K562 (cell line): ENCODE data around the gene ST7. TPM values are rescaled to one million over a fixed set of nuclear protein-coding genes. Genes with fewer than 3 reads are reported as not detected.

Experiments used
- ATAC-seq: fragments of 200-7000 bp; cut with Tn5 transposase; 3 replicates; pipeline ENCODE4 v1.9.1; 2020; ENCODE audit warnings: moderate library complexity
- BruUV-seq: library from RNA; stranded (reverse); fragments of 400-500 nt; replicated peaks from 2 replicates; lab custom pipeline; 2021; lab: Mats Ljungman, UMichigan
- CTCF ChIA-PET: fragments of 300-600 bp; formaldehyde crosslinking; extraction: SDS; loops from one replicate; lab custom pipeline; 2021; ENCODE audit warnings: low intra/inter-chr PET ratio; lab: Yijun Ruan, JAX
- POLR2A ChIA-PET: fragments of 300-600, 350-650 bp; sonication (Branson Sonifier 250); formaldehyde crosslinking; extraction: SDS; loops from one replicate; lab custom pipeline; 2021; ENCODE audit warnings: antibody characterized with exemption, inconsistent platforms; lab: Yijun Ruan, JAX
- DNase-seq, 4 experiments: peaks; one replicate each; pipeline versions ENCODE4 v3.0.0 to v3.0.0-alpha.2; 2011 to 2018; ENCODE audit warnings: low spot score in 3 of 4, mixed read lengths in 3 of 4; ENCODE audit errors: extremely low read depth in 1 of 4
- FAIRE-seq: peaks from 2 replicates; lab custom pipeline; 2011; peaks lifted over from hg19 to GRCh38; lab: Jason Lieb, UNC
- H2AFZ ChIP-seq: 2 replicates; pipeline ENCODE4 v1.6.0; 2011; ENCODE audit warnings: low read depth, low read length, control low read depth, inconsistent platforms
- H3K27ac ChIP-seq: fragments of 200-600 bp; 3 replicates; pipeline ENCODE4 v1.8.0; 2011; ENCODE audit warnings: low read depth, mild to moderate bottlenecking, control low read depth, inconsistent platforms, low read length, moderate library complexity, mixed read lengths; ENCODE audit errors: extremely low read depth
- H3K27me3 ChIP-seq, 2 experiments: fragments of 300-600 bp in 1 of 2; 2 replicates in 1 of 2; 3 replicates in 1 of 2; pipeline versions ENCODE4 v1.6.0 to v1.8.0; 2011; ENCODE audit warnings: inconsistent platforms in 2 of 2, low read length in 2 of 2, mild to moderate bottlenecking in 1 of 2, mixed read lengths in 1 of 2, moderate library complexity in 1 of 2; ENCODE audit not compliant: control insufficient read depth in 2 of 2, insufficient read depth in 2 of 2
- H3K36me3 ChIP-seq: fragments of 300-600 bp; 3 replicates; pipeline ENCODE4 v1.8.0; 2011; ENCODE audit warnings: mild to moderate bottlenecking, low read length, inconsistent platforms; ENCODE audit not compliant: control insufficient read depth, insufficient read depth
- H3K4me1 ChIP-seq, 2 experiments: fragments of 200-600 bp in 1 of 2; replicated peaks in 1 of 2; 2 replicates in 1 of 2; 3 replicates in 1 of 2; pipeline versions ENCODE4 v1.5.1 to v1.8.0; 2011; ENCODE audit warnings: inconsistent platforms in 2 of 2, low read length in 2 of 2, mild to moderate bottlenecking in 1 of 2, mixed read lengths in 1 of 2, moderate library complexity in 1 of 2; ENCODE audit not compliant: control insufficient read depth in 2 of 2, insufficient read depth in 2 of 2
- H3K4me2 ChIP-seq: 2 replicates; pipeline ENCODE4 v1.6.1; 2011; ENCODE audit warnings: low read length, control low read depth, inconsistent platforms, mixed read lengths; ENCODE audit not compliant: insufficient read depth
- H3K4me3 ChIP-seq: fragments of 200-600 bp; sonication (generic), shearing (Covaris generic); 2 replicates; pipeline ENCODE4 v1.5.1; 2016; ENCODE audit warnings: control low read depth, inconsistent platforms
- H3K79me2 ChIP-seq: fragments of 200-600 bp; 3 replicates; pipeline ENCODE4 v1.8.0; 2011; ENCODE audit warnings: low read length, inconsistent platforms; ENCODE audit not compliant: control insufficient read depth, insufficient read depth
- H3K9ac ChIP-seq, 2 experiments: 2 replicates each; pipeline versions ENCODE4 v1.6.0 to v1.6.1; 2011; ENCODE audit warnings: low read depth in 2 of 2, low read length in 2 of 2, control low read depth in 1 of 2, inconsistent platforms in 1 of 2, mild to moderate bottlenecking in 1 of 2, mixed read lengths in 1 of 2; ENCODE audit not compliant: insufficient read depth in 1 of 2
- H3K9me1 ChIP-seq: one replicate; pipeline ENCODE4 v1.6.0; 2011; ENCODE audit warnings: inconsistent platforms, mild to moderate bottlenecking, low read length, moderate library complexity; ENCODE audit not compliant: control insufficient read depth, insufficient read depth
- H3K9me3 ChIP-seq: replicated peaks from 2 replicates; pipeline ENCODE4 v1.5.1; 2011; ENCODE audit warnings: low read depth, low read length, inconsistent platforms; ENCODE audit not compliant: control insufficient read depth, insufficient read depth
- H4K20me1 ChIP-seq: replicated peaks from 2 replicates; pipeline ENCODE4 v1.6.1; 2011; ENCODE audit warnings: low read length, inconsistent platforms, mixed read lengths; ENCODE audit not compliant: control insufficient read depth, insufficient read depth
- CBX1 ChIP-seq: sonication (generic); IDR thresholded peaks from 2 replicates; pipeline ENCODE4 v1.6.1; 2016; ENCODE audit warnings: antibody characterized with exemption, low read depth, mild to moderate bottlenecking
- ETS1 ChIP-seq: conservative IDR thresholded peaks from 2 replicates; pipeline ENCODE4 v1.6.1; 2011; ENCODE audit warnings: low read depth, mild to moderate bottlenecking, low read length; ENCODE audit not compliant: control insufficient read depth
- KLF16 ChIP-seq: IDR thresholded peaks from 2 replicates; pipeline ENCODE4 v1.6.1; 2016; ENCODE audit warnings: antibody characterized with exemption
- SRSF7 ChIP-seq: fragments of 200-400 bp; formaldehyde crosslinking; optimal IDR thresholded peaks from 2 replicates; pipeline ENCODE3; 2017; ENCODE audit warnings: mild to moderate bottlenecking, low read depth, low read length
- ZNF175 ChIP-seq: fragments of 200-800 bp; sonication (Bioruptor generic); IDR thresholded peaks from 2 replicates; pipeline ENCODE4 v1.6.1; 2016; ENCODE audit warnings: low read depth, mild to moderate bottlenecking, missing genetic modification characterization, missing compliant biosample characterization
- WGBS: fragments of 100-300 bp; shearing (Covaris generic); methylation state at CpG from one replicate; pipeline ENCODE4 v1.1.6; 2016; ENCODE audit warnings: low coverage, mixed read lengths; ENCODE audit not compliant: insufficient coverage; ENCODE audit errors: missing lambda C conversion rate; 5-methylcytosine and 5-hydroxymethylcytosine counted together
- in situ Hi-C: fragments of 300-500 bp; cut with MboI; formaldehyde crosslinking; loops from 4 replicates; pipeline ENCODE4 v1.15.0; 2018; ENCODE audit warnings: inconsistent platforms, mixed read lengths
- intact Hi-C: fragments of 100-400 bp; cut with micrococcal nuclease; formaldehyde crosslinking; loops from 2 replicates; pipeline ENCODE4 v1.14.2; 2022
- polyA plus RNA-seq, 8 experiments: library from polyadenylated mRNA; depleted of rRNA in 4 of 8; stranded (reverse) in 5 of 8; unstranded in 3 of 8; fragments of >200 nt; fragmentation: Nextera tagmentation in 2 of 8; fragmentation: Illumina TruSeq in 1 of 8; extraction: Ambion mirVana in 2 of 8; extraction: Trizol in 1 of 8; gene quantifications; 2 replicates each; pipeline versions ENCODE4 v1.2.1 to v1.2.3, GENCODE V29; 2011 to 2014; ENCODE audit warnings: inconsistent platforms in 1 of 8, missing spikeins in 1 of 8
- total RNA-seq, 7 experiments: library from RNA; depleted of rRNA in 6 of 7; stranded (reverse); fragments of >200 nt in 6 of 7; fragmentation: Illumina TruSeq in 2 of 7; extraction: Trizol in 2 of 7; gene quantifications; 2 replicates each; pipeline versions ENCODE4 v1.2.1 to v1.2.3, GENCODE V29; 2011 to 2021; ENCODE audit warnings: low replicate concordance in 1 of 7

The ST7 gene
- total and polyA plus RNA-seq, 9 of the 15 experiments (the other 6 are each of a cell fraction or from before 2014, with no cell fraction given): 23.9 to 56.3 (median 36.9) TPM

- Histone ChIP-seq H3K4me1 (peaks cover 4 to 6% of the 10 kb centered on the region in 2 experiments; a peak in 4 of 5 replicates), H3K9me1 (no peaks in the 10 kb centered on the region), H3K79me2 (peaks cover 63% of the 10 kb centered on the region), H3K4me2 (no peak overlapping the region), H3K27ac (no peak overlapping the region), H4K20me1 (no peaks in the 10 kb centered on the region), H3K9me3 (no peaks in the 10 kb centered on the region), H3K4me3 (no peak overlapping the region), H3K9ac (no peak overlapping the region), H2AFZ (no peak overlapping the region), H3K36me3 (no peaks in the 10 kb centered on the region), H3K27me3 (no peaks in the 10 kb centered on the region)
- POLR2A ChIA-PET: interaction anchor here (1.3 to 1.4 kb wide), 2 partner anchors 9 to 118 kb away, joined by 3 to 4 read pairs; no protein-coding TSS in a partner anchor
- ATAC-seq (no peak), DNase-seq (no peak), FAIRE-seq (no peak)
- no TSS peak for BruUV-seq
- CTCF ChIA-PET: no interaction called here
- WGBS: 78% methylated on average over 7 of the region's 7 CpGs
- in situ Hi-C loops (no loop called here), intact Hi-C loops (no loop called here)
- no peak for TF ChIP-seq ZNF175 (CRISPR knock-in tag)
Observed at GRCh38 chr7:117072620-117073118, 119.4 kb downstream of the ST7 start.

GRCh38 chr7:117074378-117074777 lies 121.1 kb downstream of the ST7 start:
- FAIRE-seq (no peak), DNase-seq (no peak), ATAC-seq (no peak)
- no peak overlapping the region for H3K4me3 ChIP-seq
- no peaks in the 10 kb centered on the region for H3K9me1 ChIP-seq
- in situ Hi-C loops (no loop called here), intact Hi-C loops (no loop called here)
- 67% methylated on average over 4 of the region's 4 CpGs for WGBS
- H3K9me3 ChIP-seq: no peaks in the 10 kb centered on the region
- H3K79me2 ChIP-seq: peaks cover 53% of the 10 kb centered on the region
- H2AFZ ChIP-seq: no peak overlapping the region
- H3K27ac ChIP-seq: no peak overlapping the region
- H3K4me1 ChIP-seq: peaks cover 4 to 6% of the 10 kb centered on the region in 2 experiments; a peak in 4 of 5 replicates
- no peak overlapping the region for H3K9ac ChIP-seq
- no peaks in the 10 kb centered on the region for H3K27me3 ChIP-seq
- H3K4me2 ChIP-seq: no peak overlapping the region
- no peak for TF ChIP-seq KLF16
- no peak for TF ChIP-seq ETS1
- TF ChIP-seq SRSF7: no peak
- TF ChIP-seq CBX1: no peak
- H3K36me3 ChIP-seq: no peaks in the 10 kb centered on the region
- H4K20me1 ChIP-seq: no peaks in the 10 kb centered on the region
- CTCF ChIA-PET: no interaction called here
- no TSS peak for BruUV-seq
- POLR2A ChIA-PET: interaction anchor here (0.7 kb wide), 1 partner anchor 653 kb away, joined by 3 read pairs; no protein-coding TSS in a partner anchor
